DOHH2 (cell line): ENCODE measurements around the gene NSMCE4A.

ENCODE experiments used
- CTCF ChIP-seq: fragments of 200-600 bp; sonication (generic); IDR thresholded peaks from one replicate; pipeline ENCODE4 v1.5.1; 2014; ENCODE audit warnings: antibody characterized with exemption, mild to moderate bottlenecking, low read depth, low read length; ENCODE audit not compliant: poor library complexity, severe bottlenecking
- EZH2phosphoT487 ChIP-seq: fragments of 200-600 bp; sonication (generic); IDR thresholded peaks from 2 replicates; pipeline ENCODE4 v1.6.1; 2017; ENCODE audit warnings: borderline replicate concordance, mild to moderate bottlenecking, antibody characterized with exemption, low read length, moderate library complexity, mixed read lengths

GRCh38 chr10:121961456-121961855 lies 13.6 kb downstream of the NSMCE4A start:
- no peak for TF ChIP-seq CTCF
- TF ChIP-seq EZH2phosphoT487, result no peak
